GM20431 (cell line): ENCODE results near the gene SLC4A9.
"Not testable (repeated sequence)": the region's sequence is repeated elsewhere in the genome, so short reads cannot be mapped to it uniquely, and the experiment has no call there.

ENCODE experiments used
- in situ Hi-C: fragments of 300-500 bp; cut with MseI, MboI; formaldehyde crosslinking; loops from one replicate; pipeline ENCODE4 v1.15.0; 2020; ENCODE audit warnings: low sequenced_read_pairs; ENCODE audit not compliant: unreplicated experiment

Gene SLC4A9

DNA sequence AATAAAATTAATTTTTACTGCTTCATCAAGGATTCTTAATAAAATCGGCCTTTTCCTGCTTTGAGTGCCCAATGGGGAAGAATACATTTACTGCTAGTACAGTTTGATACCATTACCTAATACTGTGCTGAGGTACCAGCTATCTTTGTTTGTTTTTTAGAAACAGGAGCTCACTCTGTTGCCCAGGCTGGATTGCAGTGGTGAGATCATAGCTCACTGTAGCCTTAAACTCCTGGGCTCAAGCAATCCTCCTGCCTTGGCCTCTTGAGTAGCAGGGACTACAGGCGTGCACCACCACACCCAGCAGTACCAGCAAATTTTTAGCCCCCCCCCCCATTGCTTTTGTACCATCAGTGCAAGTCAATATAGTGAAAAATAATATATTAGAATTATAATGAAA is 28.1 kb downstream of the SLC4A9 start:
- in situ Hi-C loops: no loop called here

DNA sequence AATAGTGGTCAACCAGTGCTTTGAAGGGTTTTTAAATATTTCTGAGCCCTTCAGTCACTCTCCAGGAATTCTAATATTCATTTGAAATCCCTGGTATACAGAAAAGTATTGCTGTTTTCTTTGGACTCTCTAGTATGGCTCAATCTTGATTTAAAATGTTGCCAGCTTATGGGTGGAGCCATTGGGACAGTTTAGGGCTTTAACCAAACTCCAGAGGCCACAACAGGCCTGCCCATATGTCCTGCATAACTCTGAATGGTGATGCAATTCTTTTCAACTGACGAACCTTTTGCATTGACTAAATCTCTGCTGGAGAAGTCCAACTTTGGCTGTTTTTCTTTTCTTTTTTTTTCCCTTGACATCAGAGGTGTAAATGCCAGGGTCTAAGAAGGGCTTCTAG is 31.3 kb downstream of the SLC4A9 start:
- in situ Hi-C loops: no loop called here

DNA sequence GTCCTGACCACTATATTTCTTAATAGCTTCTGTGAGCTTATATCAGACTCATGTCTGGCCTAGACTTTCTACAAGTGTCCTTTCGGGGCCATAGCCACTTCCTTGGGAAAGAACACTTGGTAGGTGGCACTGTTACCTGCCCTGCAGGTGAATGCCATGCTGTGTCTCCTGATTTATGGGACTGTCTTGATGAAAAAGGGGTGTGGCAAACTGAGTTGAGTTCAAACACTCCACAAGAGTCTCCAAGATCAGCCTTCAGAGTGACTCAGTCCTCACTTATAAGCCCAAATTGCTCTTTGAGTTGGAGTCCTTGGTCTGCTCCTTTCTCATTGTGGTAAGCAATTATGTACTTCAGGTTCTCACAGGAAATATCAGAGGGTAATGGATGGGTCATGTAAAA is 31.7 kb downstream of the SLC4A9 start:
- in situ Hi-C loops: no loop called here

DNA sequence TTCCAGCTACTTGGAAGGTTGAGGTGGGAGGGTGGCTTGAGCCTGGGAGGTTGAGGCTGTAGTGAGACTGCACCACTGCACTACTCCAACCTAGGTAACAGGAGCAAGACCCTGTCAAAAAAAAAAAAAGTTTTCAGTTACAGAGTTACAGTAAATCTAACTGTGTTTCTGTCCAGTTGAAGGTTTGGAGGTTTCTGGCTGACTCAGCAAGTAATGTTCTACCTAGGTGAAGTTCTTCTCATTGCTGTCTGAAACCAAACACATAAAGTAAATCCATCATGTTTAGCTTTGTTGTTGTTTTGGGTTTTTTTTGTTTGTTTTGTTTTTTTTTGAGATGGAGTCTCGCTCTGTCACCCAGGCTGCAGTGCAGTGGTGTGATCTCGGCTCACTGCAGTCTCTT is 33.7 kb downstream of the SLC4A9 start:
- in situ Hi-C loops: no loop called here

DNA sequence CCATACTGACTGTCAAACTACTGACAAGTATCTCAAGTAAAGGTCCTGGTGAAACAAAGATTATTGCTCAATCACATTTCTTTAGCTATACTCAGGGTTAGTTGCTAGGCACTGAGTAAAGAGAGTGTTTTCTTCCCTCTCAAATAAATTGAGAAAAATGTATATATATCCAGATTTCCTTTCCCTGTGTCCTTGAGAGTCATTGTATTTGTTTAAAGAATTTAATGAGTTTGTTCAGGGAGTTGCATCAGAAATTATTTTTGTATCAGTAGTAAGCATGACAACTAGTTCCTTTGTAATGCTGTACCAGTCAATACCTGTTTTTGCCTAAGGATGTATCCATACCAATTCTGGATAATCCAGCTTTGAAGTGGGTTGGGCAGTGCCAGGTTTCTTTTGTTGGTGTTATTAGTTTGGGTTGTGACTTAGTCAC is 38.4 kb downstream of the SLC4A9 start:
- in situ Hi-C loops: no loop called here

DNA sequence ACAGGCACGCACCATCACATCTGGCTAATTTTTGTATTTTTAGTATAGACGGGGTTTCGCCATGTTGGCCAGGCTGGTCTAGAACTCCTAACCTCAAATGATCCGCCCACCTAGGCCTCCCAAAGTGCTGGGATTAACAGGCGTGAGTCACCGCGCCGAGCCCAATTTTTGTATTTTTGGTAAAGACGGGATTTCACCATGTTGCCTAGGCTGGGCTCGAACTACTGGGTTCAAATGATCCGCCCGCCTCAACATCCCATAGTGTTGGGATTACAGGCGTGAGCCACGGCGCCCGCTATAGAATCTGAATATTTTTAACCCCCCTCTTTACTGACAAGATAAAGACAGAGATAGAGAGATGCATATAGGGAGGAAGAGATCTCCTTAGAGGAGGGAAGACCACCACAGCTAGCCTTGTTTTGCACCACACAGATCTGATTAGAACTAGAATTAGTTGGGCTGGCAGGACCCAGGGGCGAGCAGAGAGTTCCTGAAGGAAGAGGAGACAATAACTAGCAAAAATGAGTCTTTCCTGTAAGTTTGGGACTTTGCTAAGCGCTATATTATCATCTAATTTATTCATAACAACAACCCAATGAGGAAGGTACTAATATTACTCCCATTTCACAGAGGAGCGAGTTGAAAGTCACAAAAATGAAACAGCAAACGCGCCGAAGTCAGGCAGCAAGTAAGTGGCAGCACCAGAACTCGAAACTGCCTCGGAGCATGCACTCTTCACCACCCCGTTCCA is 40.2 kb downstream of the SLC4A9 start:
- in situ Hi-C loops: no loop called here

DNA sequence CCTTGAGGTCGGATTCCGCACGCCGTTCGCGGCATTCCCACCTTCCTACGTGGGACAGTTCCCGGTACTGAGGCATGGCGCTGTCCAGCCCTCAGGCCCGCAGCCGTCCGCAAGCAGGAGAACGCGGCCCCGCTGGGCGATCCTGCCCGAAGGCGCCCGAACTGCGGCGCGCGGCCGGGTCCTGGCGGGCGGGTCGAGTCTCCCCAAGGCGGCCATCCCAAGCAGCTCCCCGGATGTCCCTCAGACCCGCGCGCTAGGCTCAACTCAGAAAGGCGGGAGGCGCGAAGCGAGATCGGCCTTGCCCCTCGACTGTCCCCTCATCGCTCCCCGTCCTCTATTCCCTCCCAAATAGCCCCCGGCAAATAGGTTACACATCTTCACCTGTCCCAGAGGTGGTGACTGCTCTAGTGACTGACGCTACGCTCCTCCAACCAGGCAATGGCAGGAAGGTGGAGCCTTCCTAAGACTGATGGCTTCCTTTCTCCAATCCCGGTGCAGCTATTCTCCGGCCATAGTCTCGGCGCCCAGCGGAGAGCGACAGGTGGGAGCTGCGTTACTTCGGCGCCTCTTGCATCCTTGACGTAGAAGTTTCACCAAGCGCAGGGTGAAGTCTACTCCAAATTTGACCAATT is 40.9 kb downstream of the SLC4A9 start:
- in situ Hi-C loops: no loop called here

DNA sequence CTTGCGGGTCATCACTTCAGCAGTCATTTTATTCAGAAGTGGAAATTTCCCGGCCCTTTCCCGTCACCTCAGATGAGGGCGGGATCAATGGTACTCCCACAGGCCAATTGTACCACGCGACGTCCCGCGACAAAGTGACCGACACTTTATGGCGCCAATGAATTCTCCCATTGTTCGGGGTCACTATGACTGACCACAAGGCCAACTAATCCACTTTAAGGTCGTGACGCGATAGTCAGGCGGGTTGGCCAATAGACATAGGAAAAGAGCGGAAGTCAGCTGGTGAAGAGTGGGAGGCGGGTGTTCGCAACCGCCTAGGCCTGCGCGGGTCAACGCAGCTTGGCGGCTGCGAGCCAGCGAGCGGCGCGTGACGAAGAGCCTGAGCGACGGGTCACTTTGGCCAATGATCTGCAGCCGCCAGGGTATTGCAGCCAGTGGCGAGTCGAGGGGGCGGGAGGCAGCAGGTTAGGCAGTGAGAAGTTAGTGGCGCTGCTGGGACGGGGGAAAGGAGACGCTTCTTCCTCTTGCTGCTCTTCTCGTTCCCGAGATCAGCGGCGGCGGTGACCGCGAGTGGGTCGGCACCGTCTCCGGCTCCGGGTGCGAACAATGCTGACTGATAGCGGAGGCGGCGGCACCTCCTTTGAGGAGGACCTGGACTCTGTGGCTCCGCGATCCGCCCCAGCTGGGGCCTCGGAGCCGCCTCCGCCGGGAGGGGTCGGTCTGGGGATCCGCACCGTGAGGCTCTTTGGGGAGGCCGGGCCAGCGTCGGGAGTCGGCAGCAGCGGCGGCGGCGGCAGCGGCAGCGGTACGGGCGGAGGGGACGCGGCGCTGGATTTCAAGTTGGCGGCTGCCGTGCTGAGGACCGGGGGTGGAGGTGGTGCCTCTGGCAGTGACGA is 41.6 kb downstream of the SLC4A9 start, which contains the start of gene ANKHD1:
Gene ANKHD1 (plus strand): TSS at position 472 of the 896 bp plus-strand sequence. CDS start 135 bp downstream, at position 607.
- in situ Hi-C loops: no loop called here

DNA sequence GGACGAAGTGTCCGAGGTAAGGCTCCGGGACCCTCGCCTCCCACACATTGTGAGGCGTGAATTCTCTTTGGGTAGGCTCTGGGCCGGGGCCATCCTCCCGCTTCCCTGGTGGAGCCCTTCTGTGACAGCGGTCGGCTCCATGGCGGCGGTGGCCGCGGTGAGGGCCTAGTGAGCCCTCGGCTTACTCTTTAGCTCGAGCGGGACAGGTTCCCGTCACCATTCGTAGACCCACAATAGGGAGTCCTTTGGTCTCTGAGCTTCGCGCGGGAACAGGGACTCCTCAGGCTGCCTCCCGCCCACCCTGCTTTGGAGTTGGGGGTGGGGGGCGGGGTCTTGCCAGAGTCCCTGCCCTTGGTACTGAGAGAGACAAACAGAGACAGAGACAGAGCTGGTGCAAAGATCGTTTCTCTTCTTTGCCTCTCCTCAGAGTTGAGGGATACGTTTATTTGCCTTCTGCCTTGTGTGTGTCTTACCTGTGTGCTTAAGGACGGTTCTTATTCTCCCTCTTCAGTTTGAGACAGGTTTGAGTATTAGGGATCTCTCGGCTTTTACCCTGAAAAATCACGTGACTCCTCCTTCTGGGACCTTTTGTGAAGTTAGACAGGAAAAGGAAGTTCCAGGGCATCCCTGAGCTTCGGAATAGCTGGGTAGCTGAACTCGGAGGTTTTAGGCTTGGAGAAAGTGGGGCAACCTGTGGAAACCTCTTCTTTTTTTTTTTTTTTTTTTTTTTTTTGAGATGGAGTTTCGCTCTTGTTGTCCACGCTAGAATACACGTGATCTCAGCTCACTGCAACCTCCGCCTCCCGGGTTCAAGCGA is 42.5 kb downstream of the SLC4A9 start:
- in situ Hi-C loops: no loop called here

DNA sequence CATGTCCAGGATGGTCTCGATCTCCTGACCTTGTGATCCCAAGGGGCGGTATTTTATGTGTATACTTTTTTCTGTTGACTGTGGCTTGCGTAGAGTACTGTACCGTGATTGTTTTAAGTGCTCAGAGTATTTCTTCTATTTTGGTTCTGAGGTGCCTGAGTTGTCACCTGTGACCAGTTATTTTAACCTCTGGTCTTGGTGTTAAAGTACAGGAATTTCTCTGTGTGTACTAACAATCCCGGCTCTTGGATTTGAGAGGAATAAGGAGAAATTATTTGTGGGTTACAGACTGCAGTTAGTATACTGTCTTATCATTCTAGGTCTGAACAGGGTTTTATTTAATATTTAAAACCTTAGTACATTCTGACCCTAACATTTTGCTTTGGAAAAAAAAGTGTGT is 43.6 kb downstream of the SLC4A9 start:
- in situ Hi-C loops: no loop called here

DNA sequence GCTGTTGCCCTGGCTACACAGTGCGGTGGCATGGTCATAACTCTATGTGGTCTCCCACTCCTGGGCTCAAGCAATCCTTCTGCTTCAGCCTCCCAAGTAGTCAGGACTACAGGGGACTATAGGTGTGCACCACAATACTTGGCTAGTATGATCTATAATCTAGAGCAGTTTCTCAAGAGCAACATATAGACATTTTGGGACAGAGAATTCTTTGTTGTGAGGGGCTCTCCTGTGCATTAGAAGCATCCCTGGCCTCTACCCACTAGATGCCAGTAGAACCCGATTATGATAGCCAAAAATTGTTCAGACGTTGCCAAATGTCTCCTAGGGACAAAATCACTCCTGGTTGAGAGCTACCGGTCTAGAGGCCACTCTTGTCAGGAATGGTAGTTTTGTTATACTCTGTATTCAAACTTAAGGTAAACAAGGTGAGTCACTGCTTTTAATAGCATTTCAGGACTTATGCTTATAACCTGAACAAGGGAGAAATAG is 48.8 kb downstream of the SLC4A9 start:
- in situ Hi-C loops: no loop called here

DNA sequence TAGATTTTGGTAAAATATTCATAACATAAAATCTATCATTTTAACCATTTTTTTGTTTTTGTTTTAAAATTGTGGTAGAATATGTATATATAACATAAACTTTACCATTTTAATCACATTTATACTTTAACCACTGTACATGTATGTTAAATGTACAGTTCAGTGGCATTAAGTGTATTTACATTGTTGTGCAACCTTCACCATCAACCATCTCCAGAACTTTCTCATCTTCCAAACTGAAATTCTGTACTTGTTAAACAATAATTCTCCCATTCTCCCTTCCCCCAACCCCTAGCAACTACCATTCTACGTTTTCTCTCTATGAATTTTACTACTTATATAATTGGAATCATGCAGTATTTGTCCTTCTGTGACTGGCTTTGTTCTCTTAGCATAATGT is 53.2 kb downstream of the SLC4A9 start:
- in situ Hi-C loops: no loop called here

DNA sequence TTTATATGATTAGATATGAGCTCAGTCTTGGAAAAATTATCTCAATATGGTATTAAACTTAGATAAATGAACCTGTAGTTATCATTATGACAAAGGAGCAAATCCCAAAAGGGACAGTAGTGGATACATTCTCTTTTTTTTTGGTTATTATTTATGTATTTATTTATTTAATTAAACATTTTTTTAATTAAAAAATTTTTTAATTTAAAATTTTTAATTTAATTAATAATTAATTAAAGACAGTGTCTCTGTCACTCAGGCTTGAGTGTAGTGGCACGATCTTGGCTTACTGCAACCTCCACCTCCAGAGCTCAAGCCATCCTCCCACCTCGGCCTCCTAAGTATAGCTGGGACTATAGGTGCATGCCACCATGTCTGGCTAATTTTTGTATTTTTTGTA is 57.2 kb downstream of the SLC4A9 start:
- in situ Hi-C loops: no loop called here

DNA sequence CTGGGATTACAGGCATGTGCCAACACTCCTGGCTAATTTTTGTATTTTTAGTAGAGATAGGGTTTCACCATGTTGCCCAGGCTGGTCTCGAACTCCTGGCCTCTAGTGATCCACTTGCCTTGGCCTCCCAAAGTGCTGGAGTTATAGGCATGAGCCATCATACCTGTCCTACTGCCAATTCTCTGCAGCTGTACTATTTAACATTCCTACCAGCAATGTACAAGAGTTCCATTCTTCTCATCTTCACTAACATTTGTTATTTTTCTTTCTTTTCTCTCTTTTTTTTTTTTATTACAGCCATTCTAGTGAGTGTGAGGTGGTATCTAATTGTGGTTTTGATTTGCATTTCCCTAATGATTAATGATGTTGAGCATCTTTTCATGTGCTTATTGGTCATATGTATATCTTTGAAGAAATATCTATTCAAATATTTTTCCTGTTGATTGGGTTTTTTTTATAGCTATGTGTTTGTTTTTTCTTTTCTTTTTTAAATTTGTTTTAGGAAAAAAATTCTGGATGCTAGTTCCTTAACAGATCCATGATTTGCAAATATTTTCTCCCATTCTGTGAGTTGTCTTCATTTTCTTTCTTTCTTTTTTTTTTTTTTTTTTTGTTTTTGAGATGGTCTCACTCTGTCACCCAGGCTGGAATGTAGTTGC is 59.0 kb downstream of the SLC4A9 start:
- in situ Hi-C loops: no loop called here

DNA sequence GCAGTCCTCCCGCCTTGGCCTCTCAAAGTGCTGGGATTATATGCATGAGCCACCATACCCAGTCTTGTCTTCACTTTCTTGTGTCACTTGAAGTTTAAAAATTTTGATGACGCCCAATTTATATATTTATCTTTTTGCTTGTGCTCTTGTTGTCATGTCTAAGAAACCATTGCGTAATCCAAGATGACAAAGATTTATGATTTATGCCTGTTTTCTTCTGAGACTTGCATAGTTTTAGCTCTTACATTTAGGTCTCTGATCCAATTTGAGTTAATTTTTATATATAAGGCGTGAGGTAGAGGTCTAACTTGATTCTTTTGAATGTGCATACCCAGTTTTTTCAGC is 60.2 kb downstream of the SLC4A9 start:
- in situ Hi-C loops: no loop called here

DNA sequence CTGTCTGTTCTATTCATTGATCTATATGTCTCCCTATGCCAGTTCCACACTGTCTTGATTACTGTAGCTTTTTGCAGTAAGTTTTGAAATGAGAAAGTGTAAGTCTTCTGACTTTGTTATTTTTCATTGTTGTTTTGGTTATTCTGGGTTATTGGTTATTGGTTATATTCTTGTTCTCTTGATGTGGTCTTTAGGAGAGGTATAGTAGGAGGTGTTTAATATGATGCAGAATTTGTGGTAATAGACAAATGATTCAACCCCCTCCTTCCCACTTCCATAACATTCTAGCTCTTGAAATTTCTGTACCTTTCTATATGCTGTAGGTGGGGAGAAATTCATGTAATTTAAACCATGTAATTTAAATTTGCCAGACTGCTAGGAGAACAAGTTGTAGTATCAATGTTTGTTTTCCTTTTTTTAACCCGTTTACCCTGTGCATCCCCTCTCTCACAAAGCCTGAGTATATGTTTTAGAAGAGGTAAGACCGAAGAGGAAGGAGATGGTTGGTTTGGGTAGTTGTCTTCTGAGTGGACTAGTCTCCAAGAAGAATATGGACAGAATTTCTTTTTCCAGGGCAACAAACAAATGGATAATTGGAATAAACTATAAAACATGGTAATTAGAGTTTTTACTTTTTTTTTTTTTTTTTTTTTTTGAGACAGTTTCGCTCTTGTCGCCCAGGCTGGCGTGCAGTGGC is 60.8 kb downstream of the SLC4A9 start:
- in situ Hi-C loops: no loop called here

DNA sequence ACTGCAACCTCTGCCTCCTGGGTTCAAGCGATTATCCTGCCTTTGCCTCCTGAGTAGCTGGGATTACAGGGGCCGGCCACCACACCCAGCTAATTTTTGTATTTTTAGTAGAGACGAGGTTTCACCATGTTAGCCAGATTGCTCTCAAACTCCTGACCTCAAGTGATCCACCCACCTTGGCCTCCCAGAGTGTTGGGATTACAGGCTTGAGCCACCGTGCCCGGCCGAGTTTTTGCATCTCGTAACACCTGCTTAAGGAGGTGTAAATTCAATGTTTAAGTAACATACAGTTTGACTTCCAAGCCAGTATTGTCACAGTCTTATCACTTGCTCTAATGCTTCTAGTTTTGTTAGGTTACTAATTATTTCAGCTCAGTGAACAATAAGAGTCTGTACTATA is 61.4 kb downstream of the SLC4A9 start:
- in situ Hi-C loops: not testable (repeated sequence)

DNA sequence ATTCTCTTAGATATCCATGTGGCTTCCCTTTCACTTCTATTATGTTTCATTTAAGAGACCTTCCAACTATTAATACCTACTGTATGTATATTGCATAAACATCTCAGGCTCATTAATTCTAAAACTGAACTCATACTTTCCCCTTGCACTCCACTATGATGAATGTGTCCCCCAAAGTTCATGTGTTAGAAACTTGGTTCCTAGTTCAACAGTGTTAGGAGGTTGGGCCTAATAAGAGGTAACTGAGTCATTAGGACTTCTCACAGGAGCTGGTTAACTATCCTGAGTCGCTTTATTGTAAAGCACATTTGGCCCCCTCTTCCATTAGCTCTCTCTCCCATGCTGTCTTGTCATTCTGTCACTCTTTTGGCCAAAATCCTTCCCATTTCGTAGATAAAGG is 63.6 kb downstream of the SLC4A9 start:
- in situ Hi-C loops: no loop called here

DNA sequence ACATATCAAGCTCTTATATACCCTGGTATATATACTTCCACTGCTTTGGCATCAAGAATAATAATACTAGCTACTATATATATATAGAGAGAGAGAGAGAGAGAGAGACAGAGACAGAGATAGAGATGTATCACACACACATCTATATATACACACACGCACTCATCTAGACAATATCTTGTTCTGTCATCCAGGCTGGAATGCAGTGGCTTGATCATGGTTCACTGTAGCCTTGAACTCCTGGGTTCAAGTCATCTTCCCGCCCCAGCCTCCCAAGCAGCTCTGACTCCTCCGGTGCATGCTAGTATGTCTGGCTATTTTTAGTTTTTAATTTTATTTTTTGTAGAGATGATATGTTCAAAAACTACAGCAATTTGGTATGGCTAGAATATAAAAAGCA is 64.1 kb downstream of the SLC4A9 start:
- in situ Hi-C loops: no loop called here
